HepG2 (cell line): Measurements from ENCODE around the gene SMARCAD1. TPM values are rescaled to one million over a fixed set of nuclear protein-coding genes. Genes with fewer than 3 reads are reported as not detected.

Experiments
- ATAC-seq: fragments of 200-7000 bp; cut with Tn5 transposase; 3 replicates; pipeline ENCODE4 v1.9.1; 2020; ENCODE audit warnings: mild to moderate bottlenecking, moderate library complexity
- BruUV-seq: library from RNA; stranded (reverse); fragments of 400-500 nt; replicated peaks from 2 replicates; lab custom pipeline; 2021; lab: Mats Ljungman, UMichigan
- CTCF ChIA-PET: fragments of 300-600 bp; formaldehyde crosslinking; extraction: SDS; loops from one replicate; lab custom pipeline; 2021; ENCODE audit warnings: low total read pairs, inconsistent platforms, low intra/inter-chr PET ratio; lab: Yijun Ruan, JAX
- POLR2A ChIA-PET: fragments of 350-600 bp; sonication (Branson Sonifier 250); formaldehyde crosslinking; loops from one replicate; lab custom pipeline; 2020; ENCODE audit warnings: antibody characterized with exemption, inconsistent platforms; lab: Yijun Ruan, JAX
- DNase-seq: peaks from one replicate; pipeline ENCODE4 v3.0.0-alpha.2; 2015; ENCODE audit warnings: low spot score
- FAIRE-seq: peaks from 3 replicates; lab custom pipeline; 2011; peaks lifted over from hg19 to GRCh38; lab: Jason Lieb, UNC
- H2AFZ ChIP-seq: one replicate; pipeline ENCODE4 v1.6.1; 2011; ENCODE audit warnings: low read length, inconsistent platforms
- H3K27ac ChIP-seq: fragments of 300-600 bp; 3 replicates; pipeline ENCODE4 v1.8.0; 2011; ENCODE audit warnings: mixed run types, mild to moderate bottlenecking, mixed read lengths, low read length, inconsistent platforms; ENCODE audit not compliant: insufficient read depth; ENCODE audit errors: extremely low read length
- H3K27me3 ChIP-seq, 2 experiments: fragments of 200-600 bp in 1 of 2; 2 replicates in 1 of 2; 3 replicates in 1 of 2; pipeline versions ENCODE4 v1.6.0 to v1.8.0; 2011; ENCODE audit warnings: low read length in 2 of 2, mild to moderate bottlenecking in 2 of 2, moderate library complexity in 2 of 2, inconsistent platforms in 1 of 2; ENCODE audit not compliant: insufficient read depth in 2 of 2, control insufficient read depth in 1 of 2
- H3K36me3 ChIP-seq, 2 experiments: fragments of 200-600 bp in 1 of 2; replicated peaks in 1 of 2; 2 replicates in 1 of 2; 3 replicates in 1 of 2; pipeline versions ENCODE4 v1.5.1 to v1.8.0; 2011; ENCODE audit warnings: low read length in 2 of 2, inconsistent platforms in 1 of 2; ENCODE audit not compliant: insufficient read depth in 2 of 2, control insufficient read depth in 1 of 2
- H3K4me1 ChIP-seq: 2 replicates; pipeline ENCODE4 v1.5.1; 2012; ENCODE audit warnings: low read length, inconsistent platforms; ENCODE audit not compliant: insufficient read depth
- H3K4me2 ChIP-seq: 2 replicates; pipeline ENCODE4 v1.6.0; 2011; ENCODE audit warnings: low read depth, low read length, inconsistent platforms
- H3K4me3 ChIP-seq, 3 experiments: fragments of 200-600 bp in 1 of 3; sonication (generic), shearing (Covaris generic) in 1 of 3; replicated peaks in 1 of 3; 2 replicates each; pipeline ENCODE4 v1.5.1; 2011 to 2016; ENCODE audit warnings: low read length in 3 of 3, inconsistent platforms in 2 of 3, low read depth in 2 of 3, mild to moderate bottlenecking in 2 of 3, control low read depth in 1 of 3, mixed read lengths in 1 of 3; ENCODE audit not compliant: insufficient read depth in 1 of 3
- H3K79me2 ChIP-seq: one replicate; pipeline ENCODE4 v1.6.1; 2011; ENCODE audit warnings: low read length, inconsistent platforms; ENCODE audit not compliant: insufficient read depth
- H3K9ac ChIP-seq: 2 replicates; pipeline ENCODE4 v1.6.0; 2011; ENCODE audit warnings: mild to moderate bottlenecking, low read depth, low read length, inconsistent platforms; ENCODE audit not compliant: insufficient read depth
- H3K9me3 ChIP-seq: 2 replicates; pipeline ENCODE4 v1.5.1; 2012; ENCODE audit warnings: mild to moderate bottlenecking, low read length
- H4K20me1 ChIP-seq: 2 replicates; pipeline ENCODE4 v1.6.0; 2011; ENCODE audit warnings: inconsistent platforms, mild to moderate bottlenecking, low read length, moderate library complexity; ENCODE audit not compliant: insufficient read depth
- DBP ChIP-seq: sonication (generic); formaldehyde crosslinking; IDR thresholded peaks from 2 replicates; pipeline ENCODE4 v1.4.0; 2020; ENCODE audit warnings: missing genetic modification reagents; ENCODE audit errors: not compliant biosample characterization
- GTF3A ChIP-seq: sonication (generic); formaldehyde crosslinking; conservative IDR thresholded peaks from 2 replicates; pipeline ENCODE4 v1.4.0; 2020; ENCODE audit warnings: mild to moderate bottlenecking, missing genetic modification reagents
- KLF15 ChIP-seq: sonication (generic); formaldehyde crosslinking; IDR thresholded peaks from 2 replicates; pipeline ENCODE4 v1.8.1; 2023; ENCODE audit warnings: borderline replicate concordance, mild to moderate bottlenecking, inconsistent platforms, missing genetic modification reagents, mixed read lengths
- SOX13 ChIP-seq, 3 experiments: fragments of 450-650 bp in 1 of 3; sonication (generic) in 1 of 3; formaldehyde crosslinking in 1 of 3; IDR thresholded peaks in 2 of 3; conservative IDR thresholded peaks in 1 of 3; 2 replicates each; pipeline versions ENCODE4 v1.5.0 to v1.6.1; 2016 to 2020; ENCODE audit warnings: antibody characterized with exemption in 1 of 3, mild to moderate bottlenecking in 1 of 3, missing compliant biosample characterization in 1 of 3, missing genetic modification reagents in 1 of 3, moderate library complexity in 1 of 3
- THAP11 ChIP-seq: IDR thresholded peaks from 2 replicates; pipeline ENCODE4 v1.6.1; 2016; ENCODE audit warnings: missing biosample characterization, missing genetic modification reagents
- ZBTB43 ChIP-seq: sonication (generic); formaldehyde crosslinking; conservative IDR thresholded peaks from 2 replicates; pipeline ENCODE4 v1.4.0; 2020; ENCODE audit warnings: missing genetic modification reagents
- ZNF839 ChIP-seq: sonication (generic); formaldehyde crosslinking; IDR thresholded peaks from 2 replicates; pipeline ENCODE4 v1.4.0; 2020; ENCODE audit warnings: missing genetic modification reagents, mild to moderate bottlenecking, borderline replicate concordance
- ZNF850 ChIP-seq: sonication (generic); formaldehyde crosslinking; conservative IDR thresholded peaks from 2 replicates; pipeline ENCODE4 v1.9.0; 2021; ENCODE audit warnings: mild to moderate bottlenecking, missing genetic modification reagents
- WGBS: methylation state at CpG from one replicate; pipeline ENCODE4 v1.1.6; 2017; ENCODE audit warnings: low lambda C conversion rate; 5-methylcytosine and 5-hydroxymethylcytosine counted together
- in situ Hi-C: cut with HindIII; loops from 2 replicates; pipeline ENCODE4 v1.10.0; 2017; ENCODE audit warnings: low pct_unique_long_range_greater_than_20kb; ENCODE audit not compliant: extremely low pct_ligation_motif_present
- intact Hi-C: fragments of 100-400 bp; cut with micrococcal nuclease; formaldehyde crosslinking; loops from one replicate; pipeline ENCODE4 v1.10.0; 2022; ENCODE audit not compliant: unreplicated experiment
- polyA plus RNA-seq, 8 experiments: library from polyadenylated mRNA; depleted of rRNA in 3 of 8; stranded (reverse) in 7 of 8; unstranded in 1 of 8; fragments of >200 nt; fragmentation: Illumina TruSeq in 4 of 8; extraction: Trizol in 4 of 8; gene quantifications; 2 replicates each; pipeline versions ENCODE4 v1.2.1 to v1.2.3, GENCODE V29; 2011 to 2016; ENCODE audit warnings: low read depth in 4 of 8, missing spikeins in 1 of 8, mixed read lengths in 1 of 8; ENCODE audit not compliant: insufficient read depth in 1 of 8
- total RNA-seq, 5 experiments: library from RNA; depleted of rRNA; stranded (reverse); fragments of >200 nt; fragmentation: Illumina TruSeq; extraction: Trizol; gene quantifications; 2 replicates each; pipeline ENCODE4 v1.2.3, GENCODE V29; 2016; ENCODE audit warnings: low read depth in 1 of 5

SMARCAD1 gene
- total and polyA plus RNA-seq, 2 of the 13 experiments (the other 11 are each of a cell fraction or from before 2014, with no cell fraction given) = 18.2 to 35.9 TPM

- Histone ChIP-seq H3K79me2 (no peaks in the 10 kb centered on the region), H4K20me1 (no peaks in the 10 kb centered on the region), H3K4me1 (no peaks in the 10 kb centered on the region), H3K4me2 (no peak overlapping the region), H3K4me3 (no peak overlapping the region), H3K9me3 (no peaks in the 10 kb centered on the region), H3K36me3 (peaks cover 3 to 18% of the 10 kb centered on the region in 2 experiments), H3K27me3 (no peaks in the 10 kb centered on the region), H2AFZ (no peak overlapping the region), H3K9ac (no peak overlapping the region), H3K27ac (no peak overlapping the region)
- ATAC-seq (no peak), DNase-seq (no peak), FAIRE-seq (no peak)
- TF ChIP-seq ZBTB43 (CRISPR knock-in tag) = no peak
- no peak for TF ChIP-seq KLF15 (CRISPR knock-in tag)
- no peak for TF ChIP-seq DBP
- no peak for TF ChIP-seq SOX13 (IDR thresholded peaks at IDR 0.05)
- no peak for TF ChIP-seq SOX13 (CRISPR knock-in tag; conservative IDR thresholded peaks at IDR 0.05 in 1 of 2, IDR thresholded peaks at IDR 0.05 in 1 of 2)
- TF ChIP-seq GTF3A (CRISPR knock-in tag) = no peak
- TF ChIP-seq ZNF850 = no peak
- no peak for TF ChIP-seq THAP11 (CRISPR knock-in tag)
- no peak for TF ChIP-seq ZNF839 (CRISPR knock-in tag)
- POLR2A ChIA-PET = no interaction called here
- intact Hi-C loops (no loop called here), in situ Hi-C loops (loop anchor here (25.0 kb wide), 1 partner anchor 480 kb away; no protein-coding TSS in a partner anchor)
- no TSS peak for BruUV-seq
- CTCF ChIA-PET = no interaction called here
- WGBS = 95% methylated on average over 4 of the region's 4 CpGs
Observed at GRCh38 chr4:94267037-94267436, 59.4 kb downstream of the SMARCAD1 start.
